T follicular helper cell (primary cell): Measurements from ENCODE around the gene SGPL1.
"Not testable (repeated sequence)": the region's sequence is repeated elsewhere in the genome, so short reads cannot be mapped to it uniquely, and the experiment has no call there.

Source experiments
- DNase-seq: peaks from one replicate; pipeline ENCODE4 v3.0.0-alpha.2; 2020; ENCODE audit warnings: low read depth

The SGPL1 gene

DNA sequence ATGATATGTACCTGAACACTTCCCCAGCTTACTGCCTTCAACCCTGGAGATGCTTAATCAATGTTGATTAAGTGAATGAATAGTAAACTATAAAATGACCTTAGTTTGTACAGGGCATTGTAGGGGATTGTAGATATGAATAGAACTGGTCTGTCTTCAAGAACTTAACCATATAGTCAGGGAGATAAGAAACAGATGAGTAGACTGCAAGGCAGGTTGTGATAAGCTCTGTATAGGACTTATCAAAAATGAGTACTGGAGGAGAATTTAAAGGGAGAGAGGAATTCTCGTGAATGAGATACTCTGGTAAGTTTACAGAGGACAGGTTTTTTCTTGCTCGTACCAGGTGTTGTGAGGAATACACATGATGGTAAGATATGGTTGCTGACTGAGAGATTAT lies 27.6 kb downstream of the SGPL1 start:
- DNase-seq: no peak

DNA sequence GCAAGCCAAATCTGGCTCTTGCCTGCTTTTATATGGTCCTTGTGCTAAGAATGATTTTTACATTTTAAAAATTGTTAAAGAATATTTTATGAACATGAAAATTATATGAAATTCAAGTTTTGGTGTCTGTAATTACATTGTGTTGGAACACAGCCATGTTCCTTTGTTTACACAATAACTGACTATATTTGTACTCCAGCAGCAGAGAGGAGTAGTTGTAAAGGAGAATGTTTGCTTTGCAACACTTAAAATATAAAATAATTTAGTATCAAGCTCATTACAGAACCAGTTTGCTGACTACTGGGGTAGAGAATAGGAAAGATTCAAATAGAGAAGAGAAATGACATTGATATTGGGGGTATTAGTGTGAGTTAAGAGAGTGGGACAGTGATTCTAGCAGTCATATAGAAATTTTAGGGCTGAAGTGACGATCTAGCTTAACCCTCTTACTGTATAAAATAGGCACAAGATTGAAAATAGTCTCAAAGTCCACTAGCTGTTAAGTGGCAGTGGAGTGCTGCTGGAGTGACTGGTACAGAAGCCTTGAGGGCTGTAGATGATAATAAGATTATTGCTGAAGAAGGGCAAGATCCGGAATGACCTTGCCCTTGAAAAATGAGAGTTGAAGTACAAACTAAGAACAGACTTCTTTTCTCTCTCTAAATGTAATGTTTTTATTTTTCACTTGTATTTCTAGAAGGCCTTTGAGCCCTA lies 28.2 kb downstream of the SGPL1 start:
- no peak for DNase-seq

DNA sequence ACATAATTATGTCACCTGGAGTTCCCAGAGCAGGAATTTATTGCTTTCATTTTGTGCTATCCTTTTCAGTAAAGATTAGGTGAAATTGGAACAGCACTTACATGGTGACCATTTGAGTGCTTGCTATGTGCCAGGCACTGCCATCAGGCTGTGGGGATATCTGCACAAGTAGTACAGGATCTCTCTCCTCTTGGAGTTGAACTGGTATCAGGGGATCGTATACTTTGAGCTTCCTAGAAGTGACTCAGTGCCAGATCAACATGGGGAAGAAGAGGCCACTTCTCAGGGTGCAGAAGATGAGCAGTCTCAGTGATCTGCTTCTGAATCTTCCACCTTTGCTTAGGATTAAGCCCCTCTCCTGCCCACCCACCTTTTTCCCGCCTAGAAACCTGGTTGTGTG lies 29.5 kb downstream of the SGPL1 start:
- DNase-seq: no peak

DNA sequence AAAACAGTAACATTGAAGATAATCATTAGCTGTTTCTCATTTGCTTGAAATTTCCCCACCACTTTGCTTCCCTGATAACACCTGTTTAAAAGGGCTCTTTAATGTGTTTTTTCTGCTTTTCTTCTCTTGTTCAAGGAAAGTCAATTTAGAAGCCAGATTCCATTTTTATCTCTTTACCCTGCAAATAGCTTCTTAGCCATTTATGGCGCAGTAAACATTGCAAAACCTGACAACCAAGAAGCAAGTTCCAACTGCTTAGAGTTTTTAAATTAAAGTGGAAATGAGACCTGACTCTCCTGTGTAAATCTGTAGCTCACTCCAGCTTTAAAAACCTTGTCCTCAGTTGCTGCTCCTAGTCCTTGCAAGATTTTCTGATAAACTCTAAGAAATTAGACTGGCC lies 30.1 kb downstream of the SGPL1 start:
- no peak for DNase-seq

DNA sequence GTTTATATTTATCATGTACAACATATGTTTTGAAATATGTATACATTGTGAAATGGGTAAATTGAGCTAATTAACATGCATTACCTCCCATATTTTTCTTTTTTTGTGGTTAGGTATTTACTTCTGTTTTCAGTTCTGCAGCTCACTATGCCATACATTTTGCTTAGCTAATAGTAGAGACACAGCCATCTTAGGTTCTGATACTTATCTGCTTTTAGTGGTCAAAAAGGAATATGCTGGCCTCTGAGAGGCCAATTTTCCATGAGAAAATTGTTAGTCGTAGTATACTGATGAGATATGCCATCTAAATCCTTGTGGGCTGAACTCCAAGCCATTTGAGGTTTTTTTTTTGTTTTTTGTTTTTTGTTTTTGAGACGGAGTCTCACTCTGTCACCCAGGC lies 31.0 kb downstream of the SGPL1 start:
- DNase-seq: no peak

DNA sequence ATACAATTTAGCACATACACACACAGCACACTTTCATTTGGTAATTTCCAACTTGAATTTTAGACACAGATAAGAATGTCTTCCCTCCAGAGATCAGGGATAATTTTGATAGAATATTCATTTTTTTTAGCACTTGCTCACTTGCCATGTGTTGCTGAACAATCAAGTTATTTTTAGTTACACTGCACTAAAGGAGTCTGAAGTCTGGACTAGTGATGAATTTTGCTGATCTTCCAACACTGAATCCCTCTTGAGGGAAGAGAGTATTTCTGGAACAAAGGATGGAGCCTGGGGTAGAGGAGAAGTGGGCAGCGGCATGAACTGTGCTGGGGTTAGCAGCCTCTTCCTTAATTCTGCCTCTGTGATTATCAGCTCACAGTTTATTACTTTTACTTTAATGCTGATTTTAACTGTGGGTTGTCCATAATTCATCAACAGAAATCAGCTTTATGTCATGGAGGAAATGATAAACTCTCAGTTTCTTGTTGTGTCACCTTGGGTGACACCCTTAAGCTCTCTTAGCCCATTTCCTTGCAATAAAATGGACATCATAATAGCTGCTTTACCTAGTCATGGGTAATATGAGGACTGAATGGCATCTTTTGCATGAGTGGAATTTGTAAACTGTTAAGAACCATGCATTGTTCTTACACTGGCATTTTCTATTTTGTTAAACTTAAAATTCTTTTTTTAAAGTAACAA lies 32.1 kb downstream of the SGPL1 start:
- DNase-seq: no peak

DNA sequence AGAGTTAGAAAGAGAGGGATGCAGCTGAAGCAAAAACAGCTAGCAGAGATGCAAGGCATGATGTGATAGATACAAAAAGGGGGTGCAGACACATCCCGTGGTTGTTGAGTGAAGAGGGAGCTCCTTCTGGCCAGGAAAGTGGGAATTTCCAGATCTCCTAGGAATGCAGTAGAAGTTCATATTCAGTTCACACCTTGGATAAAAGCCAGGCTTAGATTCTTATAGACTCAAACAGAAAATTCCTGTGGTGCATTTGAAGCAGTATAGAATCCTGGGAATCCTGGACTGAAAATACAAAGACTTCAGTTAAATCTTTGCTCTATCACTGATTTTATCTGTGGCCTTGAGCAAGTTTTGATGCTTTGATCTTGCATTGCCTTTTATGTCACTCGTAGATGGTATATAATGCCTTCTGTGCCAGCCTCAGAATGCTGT lies 33.9 kb downstream of the SGPL1 start:
- DNase-seq: no peak

DNA sequence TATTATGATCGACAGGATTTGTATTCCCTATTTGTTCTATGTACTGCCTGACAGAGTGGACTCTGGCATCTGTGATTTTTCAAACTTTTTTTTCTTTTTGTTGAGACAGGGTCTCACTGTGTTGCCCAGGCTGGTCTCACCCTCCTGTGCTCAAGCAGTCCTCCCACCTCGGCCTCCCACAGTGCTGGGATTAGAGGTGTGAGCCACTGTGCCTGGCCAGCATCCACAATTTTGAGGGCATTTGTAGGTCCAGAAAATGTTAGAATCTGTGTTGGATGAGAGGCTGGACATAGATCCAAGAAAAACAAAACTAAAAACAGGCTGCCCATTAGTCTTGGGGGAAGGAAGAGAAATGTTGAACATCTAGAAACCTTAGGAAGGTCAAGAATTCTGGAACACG lies 34.3 kb downstream of the SGPL1 start:
- DNase-seq: no peak

DNA sequence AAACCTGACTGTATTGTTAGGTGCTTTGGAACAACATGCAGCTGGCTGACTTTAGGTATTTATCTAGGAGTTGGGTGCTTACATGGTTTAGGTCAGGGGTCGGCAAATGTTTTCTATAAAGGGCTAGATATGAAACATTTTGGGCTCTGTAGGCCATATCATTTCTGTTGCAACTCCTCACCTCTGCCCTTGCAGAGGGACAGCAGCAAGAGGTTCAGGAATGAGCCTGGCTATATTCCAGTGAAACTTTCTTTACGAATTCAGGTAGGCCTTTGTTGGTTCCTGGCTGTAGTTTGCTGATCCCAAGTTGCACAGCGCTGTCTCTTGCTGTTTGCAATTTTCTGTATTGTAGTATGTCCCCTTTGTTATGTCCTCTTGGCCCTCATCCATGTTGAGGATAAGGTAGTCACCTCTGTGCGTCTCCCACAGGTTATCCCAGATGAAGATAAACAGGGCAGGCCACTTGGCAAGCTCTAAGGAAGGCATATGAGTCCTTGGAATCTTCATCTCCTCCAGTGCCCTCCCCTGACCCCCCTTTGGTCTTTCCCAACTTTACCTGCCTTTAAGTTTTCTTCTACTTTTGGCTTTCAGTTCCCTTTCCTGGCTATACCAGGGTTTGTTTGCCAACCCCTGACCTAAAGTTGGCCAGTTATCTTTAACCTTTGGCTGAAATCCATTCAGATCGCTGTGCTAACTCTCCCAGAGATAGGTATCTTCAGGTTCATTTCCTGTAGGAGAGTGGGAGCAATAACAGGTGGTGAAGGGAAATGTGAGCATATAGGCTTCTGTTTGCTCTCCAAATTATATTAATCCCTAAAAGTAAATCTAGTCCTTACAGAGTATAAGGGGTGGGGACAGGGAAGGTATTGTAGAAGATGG lies 36.1 kb downstream of the SGPL1 start:
- no peak for DNase-seq

DNA sequence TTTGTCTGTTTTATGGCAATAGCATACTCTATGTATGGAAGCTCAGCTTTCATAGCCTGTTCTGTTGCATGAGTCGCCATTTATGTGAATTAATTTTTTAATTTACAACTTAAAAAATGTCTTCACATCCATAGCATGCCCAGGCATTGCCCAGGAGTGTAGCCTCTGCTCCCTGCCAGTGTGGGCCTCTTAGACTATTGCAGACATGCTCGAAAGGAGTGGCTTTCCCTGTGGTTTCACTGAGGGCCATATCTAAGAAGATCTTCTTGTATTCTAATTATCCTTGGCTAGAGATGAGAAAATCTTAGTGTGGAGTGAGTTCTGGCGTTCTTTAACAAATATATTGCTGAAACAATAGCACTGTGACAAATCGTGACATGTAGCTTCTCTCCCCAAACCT lies 37.3 kb downstream of the SGPL1 start:
- no peak for DNase-seq

DNA sequence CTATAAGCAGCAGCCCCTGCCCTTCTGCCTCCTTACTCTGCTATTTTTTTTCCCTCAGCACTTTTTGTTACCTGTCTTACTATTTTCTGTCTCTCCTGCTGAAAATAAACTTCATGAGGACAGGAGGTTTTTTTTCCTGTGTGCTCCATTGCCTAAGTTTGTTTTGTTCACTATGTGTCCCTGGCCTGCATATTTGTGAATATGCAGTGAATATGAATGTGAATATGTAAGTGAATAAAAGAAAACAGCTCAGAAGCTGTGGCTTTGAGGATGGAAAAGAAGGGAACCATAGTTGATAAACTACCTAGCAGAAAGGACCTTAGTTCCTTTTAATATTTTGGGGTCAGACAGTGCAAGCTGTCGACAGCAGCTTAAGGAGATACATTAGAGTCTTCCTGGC lies 37.7 kb downstream of the SGPL1 start:
- DNase-seq: no peak

DNA sequence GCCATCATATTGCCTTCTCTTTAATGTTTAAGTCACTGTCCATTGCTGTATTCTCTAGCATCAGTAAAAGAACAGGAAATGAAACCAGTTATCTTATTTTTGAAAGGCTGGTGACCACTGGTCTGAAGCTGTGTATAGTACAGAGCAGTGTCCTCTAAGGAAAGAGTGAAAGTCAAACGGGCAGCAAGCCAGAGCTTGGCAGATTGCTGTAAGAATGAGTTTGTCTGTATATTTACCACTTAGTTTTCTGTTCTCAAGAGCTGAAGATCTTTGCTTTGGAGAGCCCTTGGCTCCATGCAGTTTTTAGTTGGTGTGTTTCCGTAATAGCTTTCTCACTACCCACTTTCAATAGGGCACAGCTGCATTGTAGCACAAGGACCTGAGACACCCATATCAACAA lies 40.7 kb downstream of the SGPL1 start:
- no peak for DNase-seq

DNA sequence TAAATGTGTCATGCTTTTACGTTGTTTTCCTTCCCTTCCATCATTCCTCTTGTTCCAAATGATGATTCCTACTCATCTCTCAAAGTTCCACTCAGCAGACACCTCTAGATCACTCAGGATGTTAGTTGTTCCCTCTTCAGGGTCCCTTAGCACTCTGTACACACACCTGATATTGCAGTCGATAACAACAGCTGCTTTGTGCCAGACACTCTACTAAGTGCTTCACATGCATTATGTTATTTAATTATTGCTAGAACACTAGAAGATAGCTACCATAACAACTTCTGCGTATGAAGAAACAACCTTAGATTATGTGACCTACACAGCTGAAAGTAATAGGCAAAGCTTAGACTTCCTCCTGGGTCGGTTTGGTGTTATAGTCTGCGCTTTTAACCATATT lies 43.0 kb downstream of the SGPL1 start:
- no peak for DNase-seq

DNA sequence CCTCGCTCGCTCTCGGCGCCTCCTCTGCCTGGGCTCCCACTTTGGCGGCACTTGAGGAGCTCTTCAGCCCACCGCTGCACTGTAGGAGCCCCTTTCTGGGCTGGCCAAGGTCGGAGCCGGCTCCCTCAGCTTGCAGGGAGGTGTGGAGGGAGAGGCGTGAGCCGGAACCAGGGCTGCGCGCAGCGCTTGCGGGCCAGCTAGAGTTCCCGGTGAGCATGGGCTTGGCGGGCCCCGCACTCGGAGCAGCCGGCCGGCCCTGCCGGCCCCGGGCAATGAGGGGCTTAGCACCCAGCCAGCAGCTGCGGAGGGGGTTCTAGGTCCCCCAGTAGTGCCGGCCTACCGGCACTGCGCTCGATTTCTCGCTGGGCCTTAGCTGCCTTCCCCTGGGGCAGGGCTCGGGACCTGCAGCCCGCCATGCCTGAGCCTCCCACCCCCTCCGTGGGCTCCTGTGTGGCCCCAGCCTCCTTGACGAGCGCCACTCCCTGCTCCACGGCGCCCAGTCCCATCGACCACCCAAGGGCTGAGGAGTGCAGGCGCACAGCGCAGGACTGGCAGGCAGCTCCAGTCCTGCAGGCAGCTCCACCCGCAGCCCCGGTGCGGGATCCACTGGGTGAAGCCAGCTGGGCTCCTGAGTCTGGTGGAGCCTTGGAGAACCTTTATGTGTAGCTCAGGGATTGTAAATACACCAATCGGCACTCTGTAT lies 45.9 kb downstream of the SGPL1 start:
- not testable (repeated sequence) for DNase-seq

DNA sequence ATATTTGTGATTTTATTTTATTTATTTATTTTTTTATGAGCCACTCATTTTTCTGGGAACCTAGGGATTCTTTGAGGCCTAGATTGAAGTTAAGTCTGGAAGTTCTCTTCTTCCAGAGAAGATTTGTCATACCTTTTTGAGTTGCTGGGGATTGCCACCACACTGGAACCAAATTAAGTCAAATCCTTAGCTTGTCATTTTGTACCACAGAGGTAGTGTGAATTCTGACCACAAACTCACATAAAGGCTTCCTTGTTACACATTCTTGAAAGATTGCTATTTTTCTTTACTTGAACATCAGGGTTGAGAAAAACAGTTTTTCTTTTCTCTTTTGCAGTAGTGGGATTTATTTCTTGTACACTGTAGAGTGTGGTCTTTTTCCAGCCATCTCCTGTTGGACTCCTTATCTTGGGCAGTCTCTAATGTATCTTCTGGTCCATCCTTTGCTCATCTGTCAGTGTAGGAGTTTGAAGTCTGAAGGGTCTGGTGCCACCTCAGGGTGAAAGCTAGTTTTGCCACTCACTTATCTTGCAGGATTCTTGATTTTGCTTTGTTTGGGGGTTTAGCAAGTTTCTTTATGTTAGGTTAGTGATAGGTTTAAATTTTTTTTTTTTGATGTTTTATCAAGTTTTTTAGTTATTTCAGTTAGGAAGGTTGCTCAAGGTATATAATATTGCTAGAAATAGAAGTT lies 47.9 kb downstream of the SGPL1 start:
- no peak for DNase-seq

DNA sequence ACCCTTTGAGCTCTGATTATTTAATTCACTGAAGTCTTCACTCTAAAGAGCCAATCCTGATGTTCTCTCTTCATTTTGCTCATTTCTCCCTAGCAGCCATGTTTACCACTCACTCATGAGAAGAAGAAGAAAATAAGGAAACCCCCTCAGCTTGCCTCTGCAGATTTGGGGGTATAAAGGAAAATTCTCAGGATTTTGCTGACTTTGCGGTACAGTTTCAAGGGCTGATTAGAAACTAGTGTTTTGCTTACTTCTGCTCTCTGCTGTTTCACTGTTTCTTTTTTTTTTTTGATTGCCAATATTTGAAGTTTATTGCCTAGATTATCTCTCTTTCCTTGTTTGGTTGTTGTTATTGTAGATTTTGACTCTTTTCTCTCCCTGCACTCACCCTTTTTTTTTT lies 49.2 kb downstream of the SGPL1 start:
- no peak for DNase-seq

DNA sequence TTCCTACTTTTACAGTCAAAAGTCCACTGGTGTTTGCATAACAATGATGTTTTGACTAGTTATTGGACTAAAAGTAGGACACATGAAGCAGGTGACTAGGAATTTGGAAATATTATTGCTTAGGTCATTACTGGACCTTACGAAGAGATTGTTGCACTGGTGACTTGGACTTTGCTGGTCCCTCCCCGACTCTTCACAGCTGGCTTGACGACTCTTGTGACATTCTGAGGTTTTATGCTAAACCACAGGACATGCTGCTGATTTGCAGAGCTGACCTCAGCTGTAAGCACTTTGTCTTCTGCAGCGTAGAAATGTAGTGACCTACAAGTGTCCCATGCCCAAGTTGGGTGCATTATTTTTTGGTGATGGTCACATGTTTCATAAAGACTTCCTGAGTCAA lies 50.7 kb downstream of the SGPL1 start:
- no peak for DNase-seq

DNA sequence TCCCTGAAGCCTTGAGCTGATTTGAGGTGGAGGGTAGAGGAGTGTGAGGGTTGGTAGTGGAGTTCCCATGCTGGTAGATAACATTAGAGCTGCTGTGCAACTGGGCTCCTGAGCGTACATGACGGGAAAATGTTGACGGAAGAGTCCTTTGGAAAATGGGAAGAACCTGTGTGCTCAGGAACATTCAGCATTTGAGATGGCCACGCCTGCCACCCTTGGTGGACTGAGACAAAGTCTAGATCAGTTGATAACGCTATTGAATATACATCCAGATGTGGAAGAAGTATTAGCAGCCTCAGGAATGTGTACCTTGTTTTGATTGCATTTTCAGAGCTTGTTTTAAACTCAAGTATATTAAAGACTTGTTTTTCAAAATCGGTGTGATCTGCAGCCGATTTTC lies 56.5 kb downstream of the SGPL1 start:
- no peak for DNase-seq

DNA sequence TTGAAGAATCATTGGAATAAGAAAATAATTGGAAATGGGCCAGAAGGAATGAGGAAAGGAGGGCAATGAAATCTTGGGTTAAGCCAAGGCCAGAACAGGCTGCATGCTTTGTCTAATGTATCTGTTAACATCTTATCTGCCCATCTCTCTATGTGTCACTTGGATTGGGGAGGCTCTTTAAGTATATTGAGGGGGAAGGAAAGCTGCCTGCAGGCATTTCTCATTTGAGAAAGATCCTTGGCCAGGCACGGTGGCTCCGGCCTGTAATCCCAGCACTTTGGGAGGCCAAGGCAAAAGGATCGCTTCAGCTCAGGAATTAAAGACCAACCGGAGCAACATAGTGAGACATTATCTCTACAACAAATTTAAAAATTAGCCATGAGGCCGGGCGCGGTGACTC lies 58.3 kb downstream of the SGPL1 start:
- DNase-seq: no peak

DNA sequence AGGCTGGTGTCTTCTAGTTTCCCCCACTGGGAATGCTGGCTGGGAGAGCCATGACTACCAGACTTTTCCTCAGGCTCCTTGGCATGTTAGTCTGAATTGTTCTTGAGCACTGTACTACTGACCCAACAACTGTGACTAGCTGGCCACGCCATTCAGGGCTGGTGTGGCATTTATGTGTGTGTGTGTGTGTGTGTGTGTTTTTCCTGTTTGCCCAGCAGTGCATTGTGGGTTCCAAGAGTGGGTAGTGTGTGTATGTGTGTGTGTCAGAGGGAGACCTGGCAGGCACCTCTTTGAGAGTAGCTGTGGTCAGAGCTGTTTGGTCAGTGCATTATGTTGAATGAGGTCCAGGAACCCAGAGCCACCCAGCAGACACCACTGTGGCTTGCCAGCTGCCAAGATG lies 63.5 kb downstream of the SGPL1 start:
- no peak for DNase-seq

DNA sequence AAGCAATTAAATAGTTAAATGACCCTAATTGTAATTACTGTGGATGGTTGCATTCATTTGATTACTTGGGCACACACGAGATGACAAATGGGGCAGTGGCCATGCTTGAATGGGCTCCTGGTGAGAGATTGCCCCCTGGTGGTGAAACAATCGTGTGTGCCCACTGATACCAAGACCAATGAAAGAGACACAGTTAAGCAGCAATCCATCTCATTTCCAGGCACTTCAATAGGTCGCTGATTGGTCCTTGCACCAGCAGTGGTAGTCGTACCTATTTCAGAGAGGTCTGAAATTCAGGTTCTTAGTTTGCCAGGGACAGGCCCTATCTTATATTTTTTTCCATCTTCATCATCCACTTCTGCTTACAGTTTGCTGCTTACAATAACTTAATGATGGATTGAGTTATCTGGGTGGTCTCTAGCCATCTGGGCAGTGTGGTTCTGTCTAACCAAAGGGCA lies 64.4 kb downstream of the SGPL1 start:
- DNase-seq: peak; percentile 63

DNA sequence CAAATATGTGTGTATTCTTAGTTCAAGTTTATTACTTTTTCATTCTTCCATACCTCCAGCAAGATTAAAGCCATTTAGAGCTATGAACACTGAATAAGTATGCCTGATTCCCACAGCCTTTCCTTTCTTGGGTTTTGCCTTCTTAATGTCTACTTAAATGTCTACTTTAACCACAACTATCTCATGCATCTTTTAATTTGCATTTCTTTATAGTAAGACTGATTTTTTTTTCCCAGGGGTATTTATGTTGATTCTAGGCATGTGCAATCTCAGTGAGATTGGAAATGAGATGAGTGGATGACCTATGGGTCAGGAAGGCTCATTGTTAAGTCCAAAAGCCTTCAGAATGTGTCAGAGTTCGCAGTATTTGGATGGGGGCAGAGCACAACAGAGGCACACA lies 69.0 kb downstream of the SGPL1 start:
- no peak for DNase-seq
